Subcutaneous abdominal adipose tissue (tissue), 5 donors: ENCODE measurements around the gene MRPL51.
"Not testable (repeated sequence)": the region's sequence is repeated elsewhere in the genome, so short reads cannot be mapped to it uniquely, and the experiment has no call there.

Experiments used
- H3K27ac ChIP-seq: one replicate; pipeline ENCODE4 v1.7.0; 2013; ENCODE audit warnings: low read depth, mild to moderate bottlenecking, inconsistent platforms, low read length, moderate library complexity
- H3K27me3 ChIP-seq, 5 donors: one replicate each; pipeline ENCODE4 v1.7.0; 2013; ENCODE audit warnings: low read length in 5 of 5, inconsistent platforms in 1 of 5; ENCODE audit not compliant: control insufficient read depth in 5 of 5, insufficient read depth in 4 of 5
- H3K36me3 ChIP-seq, 5 donors: one replicate each; pipeline ENCODE4 v1.7.0; 2013; ENCODE audit warnings: low read length in 5 of 5; ENCODE audit not compliant: control insufficient read depth in 5 of 5, insufficient read depth in 5 of 5
- H3K4me1 ChIP-seq, 5 donors: one replicate each; pipeline ENCODE4 v1.7.0; 2013; ENCODE audit warnings: low read length in 5 of 5, mild to moderate bottlenecking in 3 of 5, moderate library complexity in 1 of 5; ENCODE audit not compliant: control insufficient read depth in 5 of 5, insufficient read depth in 5 of 5
- H3K4me3 ChIP-seq, 5 donors: one replicate each; pipeline ENCODE4 v1.7.0; 2013; ENCODE audit warnings: low read length in 5 of 5, low read depth in 1 of 5
- H3K9ac ChIP-seq, 5 donors: one replicate each; pipeline ENCODE4 v1.7.0; 2013; ENCODE audit warnings: low read length in 5 of 5, mild to moderate bottlenecking in 4 of 5, moderate library complexity in 3 of 5
- H3K9me3 ChIP-seq, 5 donors: one replicate each; pipeline ENCODE4 v1.7.0; 2013; ENCODE audit warnings: low read length in 5 of 5; ENCODE audit not compliant: control insufficient read depth in 5 of 5
- donor health status: healthy.
- donor health status: healthy.
- donor health status: healthy.
- donor health status: healthy.
- donor health status: healthy.

Gene MRPL51

GRCh38 chr12:6492838-6493496 lies at the start of gene MRPL51:
Gene MRPL51 (minus strand): TSS chr12:6493262. CDS start chr12:6493136, 126 bp downstream.
- Histone ChIP-seq H3K4me1 (peaks cover 0 to 26% (median 23%) of the 10 kb centered on the region in 5 donors), H3K36me3 (peaks cover 7 to 12% (median 9%) of the 10 kb centered on the region in 5 donors), H3K9me3 (no peaks in the 10 kb centered on the region), H3K4me3 (peak within 1 kb of the TSS; percentile 88 to 99 (median 92)), H3K9ac (peak within 1 kb of the TSS; percentile 70 to 97 (median 93)), H3K27ac (peak within 1 kb of the TSS; percentile 98), H3K27me3 (peaks cover 0 to 3% (median 0%) of the 10 kb centered on the region in 5 donors)

GRCh38 chr12:6542209-6543009 lies 49.3 kb upstream of the MRPL51 start:
- Histone ChIP-seq H3K4me1 (peaks cover 2 to 24% (median 21%) of the 10 kb centered on the region in 5 donors), H3K4me3 (no peak overlapping the region), H3K27ac (no peak overlapping the region), H3K36me3 (peaks cover 2 to 81% (median 53%) of the 10 kb centered on the region in 5 donors), H3K27me3 (no peaks in the 10 kb centered on the region), H3K9ac (no peak overlapping the region), H3K9me3 (no peaks in the 10 kb centered on the region)

- H3K9me3 ChIP-seq, result no peaks in the 10 kb centered on the region
- H3K4me3 ChIP-seq, result no peak overlapping the region
- peaks cover 2 to 29% (median 22%) of the 10 kb centered on the region in 5 donors for H3K4me1 ChIP-seq
- no peak overlapping the region for H3K9ac ChIP-seq
- H3K27me3 ChIP-seq, result no peaks in the 10 kb centered on the region
- peaks cover 0 to 81% (median 58%) of the 10 kb centered on the region in 5 donors for H3K36me3 ChIP-seq
- H3K27ac ChIP-seq, result no peak overlapping the region
Observed at GRCh38 chr12:6541371-6542165, 48.5 kb upstream of the MRPL51 start.

DNA sequence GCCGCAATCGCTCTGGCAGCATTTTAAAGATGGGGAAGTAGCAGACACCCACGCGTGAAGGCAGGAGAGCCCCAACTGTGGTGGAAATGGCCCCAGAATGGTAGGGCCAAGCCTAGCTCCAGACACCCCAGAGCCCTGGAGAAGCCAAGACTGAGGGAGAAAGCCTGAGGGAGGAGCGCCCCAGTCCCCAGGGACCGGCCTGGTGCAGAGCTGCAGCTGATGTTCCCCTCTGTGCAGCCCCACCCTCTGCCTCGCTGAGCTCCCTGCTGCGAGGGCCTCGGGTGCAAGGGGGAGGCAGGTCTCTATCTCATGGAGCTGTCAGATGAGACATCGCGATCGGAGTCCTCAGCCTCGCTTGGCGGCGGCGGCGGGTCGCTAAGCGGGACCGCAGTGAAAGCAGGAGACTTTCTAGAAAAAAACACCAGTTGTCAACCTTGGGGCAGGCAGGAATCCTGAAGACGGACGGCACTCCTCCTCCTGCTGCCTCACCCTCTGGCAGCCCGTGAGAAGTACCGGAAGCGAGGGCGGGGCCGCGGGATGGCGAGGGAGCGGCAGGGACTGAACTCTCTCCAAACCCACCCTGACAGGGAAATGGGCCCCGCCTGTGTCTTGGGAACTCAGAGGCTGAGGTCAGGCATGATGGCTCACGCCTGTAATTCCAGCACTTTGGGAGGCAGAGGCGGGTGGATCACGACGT lies 47.3 kb upstream of the MRPL51 start:
- H3K36me3 ChIP-seq, result peaks cover 0 to 77% (median 56%) of the 10 kb centered on the region in 5 donors
- no peaks in the 10 kb centered on the region for H3K9me3 ChIP-seq
- no peaks in the 10 kb centered on the region for H3K27me3 ChIP-seq
- H3K4me1 ChIP-seq, result peaks cover 7 to 41% (median 35%) of the 10 kb centered on the region in 5 donors
- peak overlapping the region in 1 of 5 donors; percentile 4 for H3K4me3 ChIP-seq
- H3K27ac ChIP-seq, result no peak overlapping the region
- H3K9ac ChIP-seq, result no peak overlapping the region

DNA sequence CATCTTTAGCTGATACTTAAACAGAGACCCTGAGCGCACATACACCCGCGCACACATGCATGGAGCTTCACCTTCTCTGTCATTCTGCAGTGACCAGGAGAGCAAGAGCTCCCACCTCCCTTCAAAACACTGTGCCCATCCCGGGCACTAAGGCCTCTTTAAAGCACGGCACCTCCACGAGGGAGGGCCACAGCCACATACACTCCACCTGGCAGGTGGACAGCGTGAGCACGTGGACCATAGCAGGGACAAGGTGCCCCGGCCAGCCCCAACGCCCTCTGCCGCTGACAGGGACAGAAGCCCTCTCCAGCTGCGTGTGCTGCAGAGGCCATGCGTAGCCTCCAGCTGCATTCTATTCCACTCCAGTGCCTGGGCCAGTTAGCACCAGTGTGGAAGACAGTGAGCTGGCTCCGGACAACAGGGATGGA lies 46.7 kb upstream of the MRPL51 start:
- peaks cover 0 to 75% (median 55%) of the 10 kb centered on the region in 5 donors for H3K36me3 ChIP-seq
- no peaks in the 10 kb centered on the region for H3K27me3 ChIP-seq
- peaks cover 7 to 45% (median 41%) of the 10 kb centered on the region in 5 donors for H3K4me1 ChIP-seq
- H3K9ac ChIP-seq, result no peak overlapping the region
- no peaks in the 10 kb centered on the region for H3K9me3 ChIP-seq
- no peak overlapping the region for H3K4me3 ChIP-seq
- H3K27ac ChIP-seq, result no peak overlapping the region

DNA sequence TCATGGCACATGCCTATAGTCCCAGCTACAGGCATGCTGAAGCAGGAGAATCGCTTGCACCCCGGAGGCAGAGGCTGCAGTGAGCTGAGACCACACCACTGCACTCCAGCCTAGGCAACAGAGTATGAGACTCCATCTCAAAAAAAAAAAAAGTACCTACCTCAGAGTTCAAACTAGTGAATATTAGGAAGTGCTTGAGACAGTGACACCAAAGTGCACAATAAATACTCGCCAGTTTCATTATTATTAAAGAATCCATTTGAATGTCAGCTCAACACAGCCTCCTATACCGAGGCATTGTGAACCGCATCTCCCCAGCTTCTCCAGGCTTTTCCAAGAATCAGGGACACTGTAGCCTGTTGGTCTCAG lies 46.2 kb upstream of the MRPL51 start:
- H3K27ac ChIP-seq, result no peak overlapping the region
- H3K9ac ChIP-seq, result no peak overlapping the region
- no peak overlapping the region for H3K4me3 ChIP-seq
- peaks cover 7 to 47% (median 41%) of the 10 kb centered on the region in 5 donors for H3K4me1 ChIP-seq
- peaks cover 0 to 71% (median 51%) of the 10 kb centered on the region in 5 donors for H3K36me3 ChIP-seq
- H3K27me3 ChIP-seq, result no peaks in the 10 kb centered on the region
- no peaks in the 10 kb centered on the region for H3K9me3 ChIP-seq

DNA sequence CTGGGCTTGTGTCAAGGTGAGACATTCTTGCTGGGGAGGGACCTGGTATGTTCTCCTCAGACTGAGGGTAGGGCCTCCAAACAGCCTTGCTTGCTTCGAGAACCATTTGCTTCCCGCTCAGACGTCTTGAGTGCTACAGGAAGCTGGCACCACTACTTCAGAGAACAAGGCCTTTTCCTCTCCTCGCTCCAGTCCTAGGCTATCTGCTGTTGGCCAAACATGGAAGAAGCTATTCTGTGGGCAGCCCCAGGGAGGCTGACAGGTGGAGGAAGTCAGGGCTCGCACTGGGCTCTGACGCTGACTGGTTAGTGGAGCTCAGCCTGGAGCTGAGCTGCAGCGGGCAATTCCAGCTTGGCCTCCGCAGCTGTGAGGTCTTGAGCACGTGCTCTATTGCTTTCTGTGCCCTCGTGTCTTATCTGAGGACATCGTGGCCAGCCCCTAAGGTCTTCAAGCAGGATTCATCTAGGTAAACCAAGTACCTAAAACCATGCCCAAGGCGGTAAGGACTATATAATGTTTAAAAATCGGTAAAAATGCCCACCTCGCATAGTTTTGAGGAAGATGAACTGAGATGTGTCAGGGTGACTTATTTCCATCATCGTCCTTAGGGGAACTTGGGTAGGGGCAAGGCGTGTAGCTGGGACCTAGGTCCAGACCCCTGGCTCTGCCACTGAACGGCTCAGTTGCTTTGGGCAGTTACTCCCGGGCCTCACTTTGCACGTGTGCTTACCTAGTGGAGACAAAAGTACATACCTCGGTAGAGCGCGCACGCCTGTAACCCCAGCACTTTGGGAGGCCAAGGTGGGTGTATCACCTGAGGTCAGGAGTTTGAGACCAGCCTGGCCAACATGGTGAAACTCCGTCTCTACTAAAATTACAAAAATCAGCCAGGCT lies 45.6 kb upstream of the MRPL51 start:
- H3K4me3 ChIP-seq, result no peak overlapping the region
- peaks cover 0 to 67% (median 51%) of the 10 kb centered on the region in 5 donors for H3K36me3 ChIP-seq
- H3K27me3 ChIP-seq, result no peaks in the 10 kb centered on the region
- H3K27ac ChIP-seq, result no peak overlapping the region
- no peak overlapping the region for H3K9ac ChIP-seq
- peaks cover 9 to 52% (median 45%) of the 10 kb centered on the region in 5 donors for H3K4me1 ChIP-seq
- H3K9me3 ChIP-seq, result no peaks in the 10 kb centered on the region

DNA sequence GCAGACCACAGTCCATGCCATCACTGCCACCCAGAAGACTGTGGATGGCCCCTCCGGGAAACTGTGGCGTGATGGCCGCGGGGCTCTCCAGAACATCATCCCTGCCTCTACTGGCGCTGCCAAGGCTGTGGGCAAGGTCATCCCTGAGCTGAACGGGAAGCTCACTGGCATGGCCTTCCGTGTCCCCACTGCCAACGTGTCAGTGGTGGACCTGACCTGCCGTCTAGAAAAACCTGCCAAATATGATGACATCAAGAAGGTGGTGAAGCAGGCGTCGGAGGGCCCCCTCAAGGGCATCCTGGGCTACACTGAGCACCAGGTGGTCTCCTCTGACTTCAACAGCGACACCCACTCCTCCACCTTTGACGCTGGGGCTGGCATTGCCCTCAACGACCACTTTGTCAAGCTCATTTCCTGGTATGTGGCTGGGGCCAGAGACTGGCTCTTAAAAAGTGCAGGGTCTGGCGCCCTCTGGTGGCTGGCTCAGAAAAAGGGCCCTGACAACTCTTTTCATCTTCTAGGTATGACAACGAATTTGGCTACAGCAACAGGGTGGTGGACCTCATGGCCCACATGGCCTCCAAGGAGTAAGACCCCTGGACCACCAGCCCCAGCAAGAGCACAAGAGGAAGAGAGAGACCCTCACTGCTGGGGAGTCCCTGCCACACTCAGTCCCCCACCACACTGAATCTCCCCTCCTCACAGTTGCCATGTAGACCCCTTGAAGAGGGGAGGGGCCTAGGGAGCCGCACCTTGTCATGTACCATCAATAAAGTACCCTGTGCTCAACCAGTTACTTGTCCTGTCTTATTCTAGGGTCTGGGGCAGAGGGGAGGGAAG lies 44.7 kb upstream of the MRPL51 start:
- peaks cover 0 to 61% (median 47%) of the 10 kb centered on the region in 5 donors for H3K36me3 ChIP-seq
- not testable (repeated sequence) for H3K9ac ChIP-seq, H3K27ac ChIP-seq, H3K27me3 ChIP-seq, H3K9me3 ChIP-seq, H3K4me3 ChIP-seq
- H3K4me1 ChIP-seq, result peaks cover 9 to 61% (median 54%) of the 10 kb centered on the region in 5 donors
